TTC549 (cell line): ENCODE measurements around the gene LGALS9C.
"Not testable (repeated sequence)": the region's sequence is repeated elsewhere in the genome, so short reads cannot be mapped to it uniquely, and the experiment has no call there.

ENCODE experiments used
- FAIRE-seq: peaks from 2 replicates; lab custom pipeline; 2012; peaks lifted over from hg19 to GRCh38; lab: Jason Lieb, UNC

LGALS9C gene

GRCh38 chr17:18476508-18477308, at the start of gene LGALS9C:
LGALS9C (plus strand) TSS chr17:18476789; CDS start chr17:18476855, 66 bp downstream.
- not testable (repeated sequence) for FAIRE-seq

- not testable (repeated sequence) for FAIRE-seq
These were observed 44.4 kb upstream of the LGALS9C start for GRCh38 chr17:18432206-18432605.

DNA sequence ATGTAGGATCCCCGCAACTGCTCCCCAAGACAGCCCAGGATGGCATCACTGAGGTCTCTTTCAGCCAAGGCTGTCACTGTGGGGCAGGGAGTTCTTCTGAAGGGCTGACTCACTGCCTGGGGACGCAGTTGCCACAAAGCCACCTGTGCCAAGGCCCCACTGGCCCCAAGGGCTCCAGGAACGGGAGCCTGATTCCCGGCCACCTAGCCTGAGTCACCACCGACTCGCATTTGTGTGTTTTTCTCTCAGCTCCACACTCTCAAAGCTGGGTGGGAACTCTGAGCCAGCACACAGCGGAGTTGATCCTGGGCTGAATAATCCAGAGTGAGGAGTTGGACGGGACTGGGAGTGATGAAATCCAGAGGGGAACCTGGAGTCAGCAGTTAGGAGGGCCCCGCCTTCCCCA, 37.1 kb upstream of the LGALS9C start:
- not testable (repeated sequence) for FAIRE-seq

DNA sequence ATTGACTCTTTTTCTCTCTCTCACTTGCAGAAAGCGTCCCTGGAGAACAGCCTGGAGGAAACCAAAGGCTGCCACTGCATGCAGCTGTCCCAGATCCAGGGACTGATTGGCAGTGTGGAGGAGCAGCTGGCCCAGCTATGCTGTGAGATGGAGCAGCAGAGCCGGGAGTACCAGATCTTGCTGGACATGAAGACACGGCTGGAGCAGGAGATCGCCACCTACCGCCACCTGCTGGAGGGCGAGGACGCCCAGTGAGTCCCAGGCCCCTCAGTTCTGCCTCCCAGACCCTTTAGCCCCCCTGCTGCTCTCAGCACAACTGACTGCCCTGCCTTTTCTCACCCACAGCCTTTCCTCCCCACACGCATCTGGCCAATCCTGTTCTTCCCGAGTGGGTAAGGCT, 34.5 kb upstream of the LGALS9C start:
- not testable (repeated sequence) for FAIRE-seq

- FAIRE-seq = not testable (repeated sequence)
These were observed 34.1 kb upstream of the LGALS9C start for GRCh38 chr17:18442532-18442931.

DNA sequence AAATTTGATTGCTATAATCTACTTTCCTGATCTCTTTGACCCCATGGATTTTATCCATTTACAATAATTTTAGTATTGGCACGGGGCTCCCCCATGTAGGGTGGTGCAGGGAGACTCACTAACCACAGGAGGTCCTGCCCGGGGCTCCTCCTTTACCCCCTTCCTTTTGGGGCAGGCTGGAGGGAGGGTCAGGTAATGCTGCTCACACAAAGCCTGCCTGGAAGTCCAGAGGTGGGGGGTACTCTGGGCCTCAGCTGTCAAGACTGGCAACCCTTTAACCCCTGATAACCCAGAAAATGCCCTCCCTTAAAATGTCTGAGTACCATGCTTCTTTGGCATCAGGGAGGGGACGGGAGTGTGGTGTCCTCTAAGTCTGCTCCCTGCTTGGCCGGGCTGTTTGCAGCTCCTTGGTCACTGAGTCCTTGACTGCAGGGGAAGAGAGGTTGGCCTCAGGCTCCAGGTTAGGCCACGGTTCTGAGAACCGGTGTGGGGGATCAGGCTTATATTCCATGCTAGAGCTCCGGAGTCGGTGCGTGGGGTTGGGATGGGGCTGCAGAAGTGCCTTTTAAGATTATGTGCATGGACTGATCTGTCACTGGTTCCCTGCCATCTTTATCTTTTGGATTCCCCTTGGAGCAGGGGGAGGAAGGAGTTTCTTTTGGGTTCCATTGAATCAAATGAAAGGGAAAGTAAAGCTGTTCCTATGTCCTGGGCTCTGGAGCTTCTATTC, 28.9 kb upstream of the LGALS9C start:
- not testable (repeated sequence) for FAIRE-seq

DNA sequence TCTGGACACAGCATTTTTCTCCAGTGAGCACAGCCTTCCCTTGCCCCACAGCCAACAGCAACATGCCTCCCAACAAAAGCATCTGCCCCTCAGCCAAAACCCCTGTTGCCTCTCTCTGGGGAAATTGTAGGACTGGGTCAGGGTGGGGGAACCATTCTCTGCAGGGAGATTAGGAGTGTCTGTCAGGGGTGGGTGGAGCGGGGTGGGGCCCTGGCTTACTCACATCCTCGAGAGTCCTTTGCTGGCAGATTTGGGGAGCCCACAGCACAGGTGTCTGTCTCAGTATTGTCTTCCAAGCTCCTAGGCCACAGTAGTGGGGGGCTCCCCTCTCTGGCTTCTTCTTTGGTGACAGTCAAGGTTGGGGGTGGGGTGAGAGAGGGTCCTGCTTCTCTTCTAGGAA, 28.3 kb upstream of the LGALS9C start:
- FAIRE-seq = not testable (repeated sequence)

DNA sequence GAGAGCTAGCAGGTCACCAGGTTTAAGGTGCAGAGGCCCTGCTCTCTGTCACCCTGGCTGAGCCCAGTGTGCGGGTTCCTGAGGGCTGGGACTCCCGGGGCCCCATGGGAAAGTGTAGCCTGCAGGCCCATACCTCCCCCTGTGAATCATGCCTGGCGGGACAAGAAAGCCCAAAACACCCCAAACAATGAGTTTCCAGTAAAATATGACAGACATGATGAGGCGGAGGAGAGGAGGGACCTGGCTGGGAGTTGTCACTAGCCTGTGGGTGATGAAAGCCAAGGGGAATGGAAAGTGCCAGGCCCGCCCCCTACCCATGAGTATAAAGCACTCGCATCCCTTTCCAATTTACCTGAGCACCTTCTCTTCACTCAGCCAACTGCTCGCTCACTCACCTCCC, 26.8 kb upstream of the LGALS9C start:
- not testable (repeated sequence) for FAIRE-seq

GRCh38 chr17:18450998-18451397, 25.6 kb upstream of the LGALS9C start:
- not testable (repeated sequence) for FAIRE-seq

- not testable (repeated sequence) for FAIRE-seq
These were observed 24.6 kb upstream of the LGALS9C start for GRCh38 chr17:18451969-18452368.

GRCh38 chr17:18459035-18459434, 17.6 kb upstream of the LGALS9C start:
- FAIRE-seq = not testable (repeated sequence)

DNA sequence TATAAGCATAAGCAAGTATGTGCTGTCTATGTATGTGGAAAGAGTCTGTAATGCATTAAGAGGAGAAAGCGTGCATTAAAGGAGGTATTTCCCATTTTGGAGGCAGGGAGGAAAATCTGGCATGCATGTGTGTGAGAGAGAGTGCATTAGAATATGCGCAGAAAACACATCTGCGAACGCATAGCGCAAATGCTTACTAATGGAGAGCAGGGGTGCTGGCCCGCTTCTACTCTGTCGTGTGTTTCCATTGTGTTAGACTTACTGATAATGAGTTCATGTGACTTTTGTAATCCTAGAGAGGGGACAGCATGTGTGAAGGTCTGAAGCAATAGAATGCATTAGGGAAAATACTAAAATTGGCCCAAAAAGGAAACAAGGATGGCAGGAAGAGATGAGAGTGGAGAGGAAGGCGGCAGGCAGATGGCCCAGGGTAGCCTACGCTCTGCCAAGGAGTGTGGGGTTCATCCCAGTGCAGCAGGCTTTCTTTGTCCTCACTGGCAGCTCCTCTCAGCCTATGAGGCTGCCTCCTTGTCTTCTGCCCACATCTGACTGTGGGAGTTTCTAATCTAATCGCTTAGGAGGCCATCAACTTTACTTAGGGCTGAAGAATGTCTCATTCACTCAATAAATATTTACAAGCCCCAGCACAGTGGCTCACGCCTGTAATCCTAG, 12.6 kb upstream of the LGALS9C start:
- FAIRE-seq = not testable (repeated sequence)

- FAIRE-seq = not testable (repeated sequence)
These were observed 10.2 kb upstream of the LGALS9C start for GRCh38 chr17:18466250-18466983.

DNA sequence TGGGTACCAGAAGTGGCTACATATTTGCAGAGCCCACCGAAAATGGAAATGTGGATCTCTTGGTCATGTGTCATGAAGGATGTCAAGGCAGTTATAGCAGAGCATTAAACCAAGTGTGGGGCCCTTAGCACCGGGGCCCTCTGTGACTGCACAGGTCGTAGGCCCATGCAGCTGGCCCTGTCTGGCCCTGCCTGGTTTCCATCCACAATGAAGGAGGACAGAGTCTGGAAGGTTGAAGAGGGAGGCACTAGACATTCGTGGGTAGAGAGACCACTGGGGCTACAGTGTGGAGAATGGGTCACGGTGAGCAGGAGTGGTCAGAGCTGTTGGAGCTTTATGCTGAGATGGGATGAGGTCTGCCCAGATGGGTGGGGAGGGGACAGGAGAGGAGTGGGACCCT, 9.6 kb upstream of the LGALS9C start:
- not testable (repeated sequence) for FAIRE-seq

DNA sequence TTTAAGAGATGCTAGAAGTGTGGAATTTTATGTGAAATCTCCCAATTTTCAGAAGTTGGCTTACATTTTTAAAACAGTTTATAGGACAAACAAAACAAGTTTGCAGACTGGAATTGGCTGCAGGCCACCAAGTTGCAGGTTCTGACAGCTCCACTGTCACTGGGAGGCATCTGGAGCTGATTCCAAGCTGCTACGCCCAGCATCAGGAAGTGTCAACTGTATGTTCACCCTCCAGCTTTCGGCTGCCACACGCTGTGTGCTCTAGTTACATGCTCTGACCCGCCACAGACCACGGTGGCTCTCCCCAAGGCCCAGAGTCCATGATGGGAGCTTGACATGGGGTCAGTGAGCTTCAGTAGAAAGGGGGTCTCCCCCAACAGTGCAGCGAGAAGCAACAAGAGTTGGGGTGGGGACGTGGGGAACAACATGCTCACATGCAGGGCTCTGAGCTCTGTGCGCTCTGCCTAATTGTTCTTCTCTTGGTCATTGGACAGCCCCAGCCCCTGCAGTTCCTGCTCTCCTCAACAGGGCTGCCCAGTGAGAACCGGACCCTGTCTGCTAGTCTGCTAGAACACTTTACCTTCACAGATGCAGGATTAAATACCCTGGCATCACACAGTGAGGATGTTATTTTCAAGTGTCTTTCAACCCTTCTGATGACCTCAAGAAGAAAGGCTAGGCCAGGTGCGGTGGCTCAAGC, 8.0 kb upstream of the LGALS9C start:
- FAIRE-seq = not testable (repeated sequence)

GRCh38 chr17:18469837-18470236, 6.8 kb upstream of the LGALS9C start:
- FAIRE-seq = not testable (repeated sequence)

- not testable (repeated sequence) for FAIRE-seq
These were observed 6.2 kb upstream of the LGALS9C start for GRCh38 chr17:18470345-18470930.

DNA sequence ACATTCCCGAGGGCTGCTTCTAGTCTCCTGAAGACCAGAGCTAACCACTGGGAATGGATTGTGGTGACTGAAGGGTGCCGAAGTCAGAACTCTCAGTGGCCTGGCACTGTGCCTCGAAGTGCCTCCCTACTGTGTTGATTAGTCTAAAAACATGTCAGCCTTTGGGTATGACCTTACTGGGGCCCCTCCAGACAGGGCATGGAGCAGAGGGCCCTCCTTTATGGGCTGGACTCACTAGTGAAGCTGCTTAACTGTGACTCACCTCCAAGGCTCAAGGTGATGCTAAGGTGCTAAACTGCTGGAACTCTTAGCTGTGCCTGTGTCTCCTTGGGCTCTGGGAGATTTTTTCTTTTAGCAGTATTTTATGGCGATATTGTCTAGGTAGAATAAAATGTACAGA, 2.6 kb upstream of the LGALS9C start:
- not testable (repeated sequence) for FAIRE-seq

GRCh38 chr17:18474754-18475153, 1.8 kb upstream of the LGALS9C start:
- not testable (repeated sequence) for FAIRE-seq

DNA sequence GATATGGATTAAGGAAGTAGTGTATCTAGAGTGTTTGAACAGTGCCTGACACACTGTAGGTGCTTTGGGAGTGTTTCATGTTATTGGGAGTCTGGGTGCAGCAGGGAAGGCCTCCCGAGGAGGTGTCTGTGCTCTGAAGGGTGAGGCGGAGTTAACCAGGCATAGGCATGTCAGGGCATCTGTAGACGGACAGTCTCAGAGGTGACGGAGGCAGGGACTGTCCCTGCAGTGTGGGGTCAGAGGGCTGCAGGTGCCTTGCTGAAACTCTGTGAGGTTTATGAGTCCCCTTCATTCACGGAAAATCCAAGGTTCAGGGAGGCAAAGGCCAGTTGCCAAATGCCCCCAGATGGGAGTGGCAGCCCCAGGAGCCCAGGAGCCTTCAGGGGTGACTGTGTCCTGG, 778 bp downstream of the LGALS9C start:
- FAIRE-seq = not testable (repeated sequence)

DNA sequence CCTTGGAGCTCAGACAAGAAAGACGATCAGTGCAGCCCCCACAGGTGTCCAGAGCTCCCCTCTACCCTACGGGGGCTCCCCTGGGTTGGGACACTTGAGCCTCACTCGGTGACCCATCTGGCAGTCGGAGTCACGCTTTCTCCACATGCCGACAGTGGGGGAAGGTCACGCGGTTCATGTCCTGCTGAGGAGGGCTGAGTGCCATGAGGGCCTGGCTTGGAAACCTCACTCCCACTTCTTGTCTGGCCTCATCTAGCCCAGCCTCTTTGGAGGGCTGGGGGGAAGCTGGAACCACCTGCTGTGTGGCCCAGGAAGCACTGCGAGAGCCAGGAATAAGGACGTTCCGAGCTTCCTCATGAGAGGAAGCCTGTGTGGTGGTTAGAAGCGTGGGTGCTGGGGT, 1.8 kb downstream of the LGALS9C start:
- FAIRE-seq = not testable (repeated sequence)
